Astrocyte of the cerebellum (primary cell): ENCODE results near the gene SPOCK1.

Experiments
- DNase-seq: peaks from one replicate; pipeline ENCODE4 v3.0.0-alpha.2; 2011; ENCODE audit warnings: low read depth
- H3K4me3 ChIP-seq: 2 replicates; pipeline ENCODE4 v1.5.1; 2011; ENCODE audit warnings: mild to moderate bottlenecking, low read depth, low read length, moderate library complexity
- in situ Hi-C: cut with HindIII; loops from 2 replicates; pipeline ENCODE4 v1.10.0; 2017; ENCODE audit warnings: low sequenced_read_pairs
- TF ChIP-seq, protein P1 (sequence below): IDR thresholded peaks from 2 replicates; pipeline ENCODE4 v1.5.1; 2012; ENCODE audit warnings: low read length, low read depth, moderate library complexity, mild to moderate bottlenecking; ENCODE audit errors: missing control alignments

SPOCK1 gene

DNA sequence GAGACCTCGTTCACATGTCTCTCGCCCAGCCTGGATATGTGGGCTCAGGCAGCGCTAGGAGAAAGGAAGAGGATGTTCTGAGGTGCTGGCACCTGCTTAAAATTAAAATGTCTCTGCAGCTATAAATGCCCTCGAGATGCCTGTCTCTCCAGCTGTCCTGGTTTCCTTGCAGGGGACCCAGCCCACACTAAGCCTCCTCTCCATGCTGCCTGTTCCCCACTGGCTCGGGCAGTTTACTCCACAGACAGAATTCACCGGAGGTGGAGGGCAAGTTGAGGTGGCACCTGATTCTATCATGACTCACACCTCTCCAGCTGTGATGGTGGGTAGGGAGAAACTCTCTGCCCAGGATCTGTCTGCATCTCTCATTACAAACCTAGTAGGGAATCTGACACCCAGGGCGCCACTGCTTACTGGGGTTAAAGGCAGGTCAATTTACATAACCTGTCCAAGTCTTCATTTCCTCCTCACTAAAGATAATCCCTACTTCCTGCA, 420.9 kb downstream of the SPOCK1 start:
- no peak for DNase-seq
- H3K4me3 ChIP-seq, result no peak overlapping the region
- TF ChIP-seq, protein P1, sequence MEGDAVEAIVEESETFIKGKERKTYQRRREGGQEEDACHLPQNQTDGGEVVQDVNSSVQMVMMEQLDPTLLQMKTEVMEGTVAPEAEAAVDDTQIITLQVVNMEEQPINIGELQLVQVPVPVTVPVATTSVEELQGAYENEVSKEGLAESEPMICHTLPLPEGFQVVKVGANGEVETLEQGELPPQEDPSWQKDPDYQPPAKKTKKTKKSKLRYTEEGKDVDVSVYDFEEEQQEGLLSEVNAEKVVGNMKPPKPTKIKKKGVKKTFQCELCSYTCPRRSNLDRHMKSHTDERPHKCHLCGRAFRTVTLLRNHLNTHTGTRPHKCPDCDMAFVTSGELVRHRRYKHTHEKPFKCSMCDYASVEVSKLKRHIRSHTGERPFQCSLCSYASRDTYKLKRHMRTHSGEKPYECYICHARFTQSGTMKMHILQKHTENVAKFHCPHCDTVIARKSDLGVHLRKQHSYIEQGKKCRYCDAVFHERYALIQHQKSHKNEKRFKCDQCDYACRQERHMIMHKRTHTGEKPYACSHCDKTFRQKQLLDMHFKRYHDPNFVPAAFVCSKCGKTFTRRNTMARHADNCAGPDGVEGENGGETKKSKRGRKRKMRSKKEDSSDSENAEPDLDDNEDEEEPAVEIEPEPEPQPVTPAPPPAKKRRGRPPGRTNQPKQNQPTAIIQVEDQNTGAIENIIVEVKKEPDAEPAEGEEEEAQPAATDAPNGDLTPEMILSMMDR, result no peak

DNA sequence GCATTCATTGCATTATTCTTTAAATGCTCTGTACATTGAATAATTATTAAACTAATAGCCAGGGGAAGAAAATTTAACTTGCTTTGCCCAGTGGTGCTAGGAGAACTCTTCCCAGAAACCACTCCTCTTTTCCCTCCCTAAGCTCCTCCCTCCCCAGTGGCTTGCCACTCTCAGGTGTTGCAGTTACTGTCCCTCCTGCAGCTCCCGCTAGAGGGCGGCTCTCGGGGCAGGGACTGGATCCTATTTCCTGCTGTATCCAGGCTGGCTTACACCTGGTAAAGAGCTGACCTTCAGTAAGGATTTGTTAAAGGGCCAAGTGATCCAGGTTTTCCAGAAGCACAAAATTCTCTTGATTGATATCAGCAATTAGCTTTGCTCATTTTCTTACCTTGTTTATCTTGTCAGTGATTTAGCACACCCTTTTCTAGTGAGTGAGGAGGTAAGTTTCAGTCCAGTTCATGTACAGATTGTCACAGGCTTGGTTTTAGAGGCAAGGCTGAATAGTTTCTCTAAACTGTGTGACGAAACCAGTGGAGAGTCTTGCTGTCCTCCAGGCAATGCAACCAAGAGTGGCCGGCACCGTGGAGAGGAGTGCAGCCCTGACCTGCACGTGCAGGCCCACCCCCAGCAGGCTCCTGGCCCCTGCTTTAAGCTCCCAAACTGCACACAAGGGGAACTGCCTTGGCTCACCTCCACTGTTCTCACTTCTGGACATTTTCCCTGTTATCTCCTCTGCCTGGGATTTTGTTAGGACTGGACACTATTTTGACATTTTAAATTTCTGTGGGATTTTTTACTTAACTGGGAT, 423.8 kb downstream of the SPOCK1 start:
- TF ChIP-seq, protein P1, result peak; percentile 70
- in situ Hi-C loops, result no loop called here
- H3K4me3 ChIP-seq, result no peak overlapping the region
- DNase-seq, result no peak

More for the DNA sequence above, 420.9 kb downstream of the SPOCK1 start:
- in situ Hi-C loops, result no loop called here

DNA sequence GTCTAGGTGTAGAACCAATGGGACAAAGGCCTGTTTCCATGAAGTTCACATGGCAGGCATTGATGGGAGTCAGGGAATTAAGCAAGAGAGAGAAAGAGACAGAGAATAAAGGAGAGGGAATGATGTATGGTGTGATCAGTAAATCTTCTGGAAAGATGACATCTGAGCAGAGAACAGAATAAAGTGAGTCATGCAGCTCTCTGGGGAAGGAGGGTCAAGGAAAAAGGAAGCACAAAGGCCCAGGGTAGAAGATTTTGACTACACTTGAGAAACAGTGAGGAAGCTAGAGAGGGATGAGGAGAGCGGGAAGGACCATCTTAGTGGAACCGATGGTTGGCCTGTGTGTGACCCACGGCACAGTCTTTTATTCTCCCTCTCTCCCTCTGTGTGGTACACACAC, 425.9 kb downstream of the SPOCK1 start:
- DNase-seq, result no peak
- TF ChIP-seq, protein P1, result no peak
- no peak overlapping the region for H3K4me3 ChIP-seq
- in situ Hi-C loops, result no loop called here

DNA sequence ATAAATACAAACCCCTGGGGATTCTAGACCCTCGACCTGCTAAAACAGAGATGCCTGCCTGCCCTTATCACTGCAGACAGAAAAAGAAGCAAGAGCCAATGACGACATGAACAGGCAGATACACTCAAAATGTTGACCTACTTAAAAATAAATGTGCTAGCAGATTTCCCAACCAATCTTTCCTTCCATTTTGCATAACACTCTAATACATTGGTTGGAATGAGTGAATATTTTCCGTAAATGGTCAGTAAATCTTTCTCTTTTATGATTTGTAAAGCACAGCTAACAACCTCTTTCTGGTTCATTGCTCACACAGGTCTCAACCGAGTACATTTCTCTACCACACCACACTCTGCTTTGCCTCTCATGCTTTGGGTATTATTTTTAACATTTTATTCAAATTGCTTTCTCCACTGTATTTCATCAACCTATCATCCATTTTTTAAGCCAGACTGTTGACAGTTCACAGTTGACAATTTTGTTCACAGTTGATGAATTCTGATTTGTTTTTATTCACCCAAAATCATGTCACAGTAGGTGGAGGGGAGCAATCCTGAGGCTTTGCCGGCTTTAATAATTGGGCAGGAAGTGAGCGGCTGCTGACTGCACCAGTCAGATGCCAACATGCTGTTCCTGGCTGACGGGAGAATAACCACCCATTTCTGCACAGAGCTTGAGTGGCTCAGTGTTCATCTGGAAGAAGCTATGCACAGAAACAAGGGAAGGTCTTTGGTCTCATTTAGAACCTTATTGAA, 426.6 kb downstream of the SPOCK1 start:
- no peak overlapping the region for H3K4me3 ChIP-seq
- no peak for DNase-seq
- TF ChIP-seq, protein P1, result no peak
- in situ Hi-C loops, result no loop called here

DNA sequence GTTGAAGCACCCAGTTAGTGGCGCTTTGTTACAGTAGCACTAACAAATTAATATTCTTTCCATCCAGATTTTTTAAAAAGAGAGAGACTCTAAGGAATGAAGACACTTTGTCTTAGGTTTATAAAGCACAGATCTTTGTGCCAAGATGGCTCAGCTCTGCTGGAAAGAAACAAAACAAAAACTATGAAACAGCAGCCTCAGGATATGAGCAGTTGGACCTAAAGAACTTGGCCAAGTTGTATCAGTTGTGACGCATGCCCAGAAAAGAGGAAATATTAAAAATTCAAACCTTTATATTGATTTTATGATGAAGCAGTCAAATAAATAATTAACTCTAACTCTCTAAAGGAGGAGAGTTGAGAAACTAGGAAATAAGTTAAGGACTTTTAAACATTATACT, 427.2 kb downstream of the SPOCK1 start:
- no peak overlapping the region for H3K4me3 ChIP-seq
- TF ChIP-seq, protein P1, result no peak
- in situ Hi-C loops, result no loop called here
- no peak for DNase-seq

DNA sequence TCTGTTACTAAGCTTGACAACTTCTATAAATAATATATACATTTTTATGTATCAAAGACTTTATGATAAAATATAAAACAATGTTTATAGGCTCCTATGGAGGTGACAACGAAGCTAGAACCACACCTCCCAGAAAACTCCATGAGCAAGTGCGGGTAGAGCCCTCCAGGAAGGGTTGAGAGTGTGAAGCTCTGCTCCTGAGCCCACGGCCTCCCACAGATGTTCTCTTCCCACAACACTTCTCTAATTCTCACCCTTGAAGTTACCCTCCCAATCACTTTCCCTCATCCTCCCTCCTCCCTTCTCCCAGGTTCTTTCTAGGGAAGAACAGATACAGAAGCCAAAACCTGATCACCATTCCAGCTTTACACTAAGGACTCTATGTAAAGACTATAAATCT, 427.6 kb downstream of the SPOCK1 start:
- TF ChIP-seq, protein P1, result no peak
- DNase-seq, result no peak
- H3K4me3 ChIP-seq, result no peak overlapping the region
- in situ Hi-C loops, result no loop called here
